Hematopoietic multipotent progenitor cell (in vitro differentiated cells): ENCODE data around the gene GPT2. TPM values are rescaled to one million over a fixed set of nuclear protein-coding genes. Genes with fewer than 3 reads are reported as not detected.
"Not testable (repeated sequence)": the region's sequence is repeated elsewhere in the genome, so short reads cannot be mapped to it uniquely, and the experiment has no call there.

Source experiments
- DNase-seq, 3 donors: peaks; one replicate each; pipeline ENCODE4 v3.0.0-alpha.2; 2011 to 2015; ENCODE audit warnings: low read depth in 2 of 3, low spot score in 2 of 3
- total RNA-seq: library from RNA; depleted of rRNA; stranded (reverse); fragments of >200 nt; gene quantifications from one replicate; pipeline ENCODE4 v1.2.3, GENCODE V29; 2012

The GPT2 gene
- total RNA-seq, 1 donor: 8.3 TPM

- DNase-seq: no peak
Observed at GRCh38 chr16:46918400-46918799, 34.2 kb downstream of the GPT2 start.

GRCh38 chr16:46918905-46919792 lies 35.0 kb downstream of the GPT2 start:
- no peak for DNase-seq

GRCh38 chr16:46920402-46921068 lies 36.4 kb downstream of the GPT2 start:
- no peak for DNase-seq

GRCh38 chr16:46922239-46922638 lies 38.1 kb downstream of the GPT2 start:
- DNase-seq: no peak

GRCh38 chr16:46923513-46924295 lies 39.5 kb downstream of the GPT2 start:
- no peak for DNase-seq

- no peak for DNase-seq
Observed at GRCh38 chr16:46924402-46924801, 40.2 kb downstream of the GPT2 start.

GRCh38 chr16:46926470-46927225 lies 42.5 kb downstream of the GPT2 start:
- DNase-seq: no peak

GRCh38 chr16:46927273-46927672 lies 43.1 kb downstream of the GPT2 start:
- no peak for DNase-seq

- no peak for DNase-seq
Observed at GRCh38 chr16:46928811-46929210, 44.6 kb downstream of the GPT2 start.

- peak; percentile 38 to 59 (median 41) for DNase-seq
Observed at GRCh38 chr16:46929378-46930332, 45.5 kb downstream of the GPT2 start.

- DNase-seq: no peak
Observed at GRCh38 chr16:46930861-46931260, 46.7 kb downstream of the GPT2 start.

GRCh38 chr16:46932802-46933201 lies 48.6 kb downstream of the GPT2 start:
- DNase-seq: peak in 2 of 3 donors; percentile 43 to 71

GRCh38 chr16:46937536-46937935 lies 53.4 kb downstream of the GPT2 start:
- no peak for DNase-seq

- DNase-seq: not testable (repeated sequence)
Observed at GRCh38 chr16:46944713-46945112, 60.6 kb downstream of the GPT2 start.

GRCh38 chr16:46947900-46948547 lies 63.9 kb downstream of the GPT2 start:
- peak; percentile 16 to 74 (median 47) for DNase-seq

- DNase-seq: no peak
Observed at GRCh38 chr16:46948548-46949166, 64.5 kb downstream of the GPT2 start.

GRCh38 chr16:46949241-46949892 lies 65.2 kb downstream of the GPT2 start:
- DNase-seq: no peak

- no peak for DNase-seq
Observed at GRCh38 chr16:46950009-46950408, 65.8 kb downstream of the GPT2 start.
